DOHH2 (cell line): ENCODE data around the gene VPS29.

Source experiments
- H3F3A ChIP-seq: fragments of 200-600 bp; sonication (generic), shearing (Covaris generic); 2 replicates; pipeline ENCODE4 v1.6.0; 2016; ENCODE audit warnings: antibody characterized with exemption, mild to moderate bottlenecking; ENCODE audit not compliant: control insufficient read depth, insufficient read depth
- H3K27ac ChIP-seq: fragments of 200-600 bp; sonication (generic); 2 replicates; pipeline ENCODE4 v1.5.1; 2014; ENCODE audit warnings: low read depth, mild to moderate bottlenecking, low read length, moderate library complexity
- H3K27me3 ChIP-seq: fragments of 200-600 bp; sonication (generic); 2 replicates; pipeline ENCODE4 v1.6.1; 2014; ENCODE audit warnings: mild to moderate bottlenecking, low read length, mixed read lengths; ENCODE audit not compliant: control insufficient read depth
- H3K36me3 ChIP-seq: fragments of 200-600 bp; sonication (generic); 2 replicates; pipeline ENCODE4 v1.6.1; 2014; ENCODE audit warnings: mild to moderate bottlenecking, low read length, moderate library complexity, mixed read lengths; ENCODE audit not compliant: control insufficient read depth
- H3K4me1 ChIP-seq: fragments of 200-600 bp; sonication (generic); 2 replicates; pipeline ENCODE4 v1.6.1; 2014; ENCODE audit warnings: mild to moderate bottlenecking, low read length, mixed read lengths; ENCODE audit not compliant: control insufficient read depth
- H3K4me2 ChIP-seq: fragments of 200-600 bp; sonication (generic); 2 replicates; pipeline ENCODE4 v1.6.0; 2014; ENCODE audit warnings: mild to moderate bottlenecking, low read length, moderate library complexity
- H3K4me3 ChIP-seq: fragments of 200-600 bp; sonication (generic); 2 replicates; pipeline ENCODE4 v1.5.1; 2014; ENCODE audit warnings: mild to moderate bottlenecking, low read length, mixed read lengths
- H3K79me2 ChIP-seq: fragments of 200-600 bp; sonication (generic); 2 replicates; pipeline ENCODE4 v1.6.1; 2014; ENCODE audit warnings: mild to moderate bottlenecking, low read length, mixed read lengths; ENCODE audit not compliant: control insufficient read depth
- H3K9me2 ChIP-seq: fragments of 200-600 bp; sonication (generic); replicated peaks from 2 replicates; pipeline ENCODE4 v1.6.1; 2014; ENCODE audit warnings: mild to moderate bottlenecking, low read length, mixed read lengths; ENCODE audit not compliant: control insufficient read depth
- H3K9me3 ChIP-seq: fragments of 200-600 bp; sonication (generic); 2 replicates; pipeline ENCODE4 v1.6.1; 2014; ENCODE audit warnings: antibody characterized with exemption, low read length, mixed read lengths; ENCODE audit not compliant: control insufficient read depth, insufficient read depth
- H4K20me1 ChIP-seq: fragments of 200-600 bp; sonication (generic); 2 replicates; pipeline ENCODE4 v1.6.0; 2014; ENCODE audit warnings: low read depth, mild to moderate bottlenecking, antibody characterized with exemption, low read length, moderate library complexity; ENCODE audit not compliant: control insufficient read depth, insufficient read depth
- EZH2phosphoT487 ChIP-seq: fragments of 200-600 bp; sonication (generic); IDR thresholded peaks from 2 replicates; pipeline ENCODE4 v1.6.1; 2017; ENCODE audit warnings: borderline replicate concordance, mild to moderate bottlenecking, antibody characterized with exemption, low read length, moderate library complexity, mixed read lengths
- TF ChIP-seq, protein P1 (sequence below): fragments of 200-600 bp; sonication (generic); IDR thresholded peaks from one replicate; pipeline ENCODE4 v1.5.1; 2014; ENCODE audit warnings: antibody characterized with exemption, mild to moderate bottlenecking, low read depth, low read length; ENCODE audit not compliant: poor library complexity, severe bottlenecking

Gene VPS29

DNA sequence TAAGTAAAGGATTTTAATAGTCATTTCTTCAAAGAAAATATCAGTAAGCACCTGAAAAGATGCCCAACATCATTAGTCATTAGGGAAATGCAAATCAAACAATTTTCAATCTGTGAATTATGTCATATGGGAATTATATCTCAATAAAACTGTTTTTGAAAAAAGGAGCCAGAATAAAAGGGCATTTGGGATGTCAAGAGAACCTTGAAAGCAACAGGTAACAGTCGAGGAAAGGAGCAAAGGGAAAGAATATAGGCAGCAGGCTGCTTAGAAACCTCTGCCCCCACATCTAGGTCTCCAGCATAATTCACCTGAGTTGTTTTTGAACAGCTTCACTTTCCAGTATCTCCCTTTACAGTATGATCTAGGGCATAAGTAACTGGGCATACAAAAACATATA is 12.5 kb upstream of the VPS29 start:
- Histone ChIP-seq H3K9me2 (no peaks in the 10 kb centered on the region), H3K4me3 (no peak overlapping the region), H3K27ac (no peak overlapping the region), H3F3A (peaks cover 6% of the 10 kb centered on the region; the same call in 1 of the 2 replicates), H3K4me2 (no peak overlapping the region), H4K20me1 (no peaks in the 10 kb centered on the region), H3K36me3 (no peaks in the 10 kb centered on the region), H3K27me3 (no peaks in the 10 kb centered on the region), H3K79me2 (no peaks in the 10 kb centered on the region), H3K9me3 (no peaks in the 10 kb centered on the region), H3K4me1 (0 out of 2 replicates have a peak, but pooled peaks cover 3% of the 10 kb centered on the region)
- TF ChIP-seq EZH2phosphoT487 = no peak
- TF ChIP-seq, protein P1, sequence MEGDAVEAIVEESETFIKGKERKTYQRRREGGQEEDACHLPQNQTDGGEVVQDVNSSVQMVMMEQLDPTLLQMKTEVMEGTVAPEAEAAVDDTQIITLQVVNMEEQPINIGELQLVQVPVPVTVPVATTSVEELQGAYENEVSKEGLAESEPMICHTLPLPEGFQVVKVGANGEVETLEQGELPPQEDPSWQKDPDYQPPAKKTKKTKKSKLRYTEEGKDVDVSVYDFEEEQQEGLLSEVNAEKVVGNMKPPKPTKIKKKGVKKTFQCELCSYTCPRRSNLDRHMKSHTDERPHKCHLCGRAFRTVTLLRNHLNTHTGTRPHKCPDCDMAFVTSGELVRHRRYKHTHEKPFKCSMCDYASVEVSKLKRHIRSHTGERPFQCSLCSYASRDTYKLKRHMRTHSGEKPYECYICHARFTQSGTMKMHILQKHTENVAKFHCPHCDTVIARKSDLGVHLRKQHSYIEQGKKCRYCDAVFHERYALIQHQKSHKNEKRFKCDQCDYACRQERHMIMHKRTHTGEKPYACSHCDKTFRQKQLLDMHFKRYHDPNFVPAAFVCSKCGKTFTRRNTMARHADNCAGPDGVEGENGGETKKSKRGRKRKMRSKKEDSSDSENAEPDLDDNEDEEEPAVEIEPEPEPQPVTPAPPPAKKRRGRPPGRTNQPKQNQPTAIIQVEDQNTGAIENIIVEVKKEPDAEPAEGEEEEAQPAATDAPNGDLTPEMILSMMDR = no peak

DNA sequence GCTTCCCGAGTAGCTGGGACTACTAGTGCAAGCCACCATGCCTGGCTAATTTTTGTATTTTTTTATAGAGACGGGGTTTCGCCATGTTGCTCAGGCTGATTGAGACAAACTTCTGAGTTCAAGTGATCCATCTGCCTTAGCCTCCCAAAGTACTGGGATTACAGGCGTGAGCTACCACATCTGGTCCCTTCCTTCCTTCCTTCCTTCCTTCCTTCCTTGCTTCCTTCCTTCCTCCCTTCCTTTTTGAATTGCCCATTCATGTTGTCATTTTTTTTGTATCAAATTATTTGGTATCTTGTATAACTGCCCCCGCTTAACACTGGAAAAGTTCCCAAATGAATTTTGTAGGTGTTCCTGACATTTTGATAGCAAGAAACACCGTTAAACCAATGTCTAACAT is 11.9 kb upstream of the VPS29 start:
- Histone ChIP-seq H3K27ac (no peak overlapping the region), H3K9me2 (no peaks in the 10 kb centered on the region), H3K4me3 (no peak overlapping the region), H3K27me3 (no peaks in the 10 kb centered on the region), H3K79me2 (no peaks in the 10 kb centered on the region), H3K4me1 (0 out of 2 replicates have a peak, but pooled peaks cover 3% of the 10 kb centered on the region), H3K9me3 (no peaks in the 10 kb centered on the region), H3F3A (peaks cover 6% of the 10 kb centered on the region; the same call in 1 of the 2 replicates), H3K36me3 (no peaks in the 10 kb centered on the region), H4K20me1 (no peaks in the 10 kb centered on the region), H3K4me2 (no peak overlapping the region)
- no peak for TF ChIP-seq EZH2phosphoT487
- TF ChIP-seq, protein P1 = no peak

DNA sequence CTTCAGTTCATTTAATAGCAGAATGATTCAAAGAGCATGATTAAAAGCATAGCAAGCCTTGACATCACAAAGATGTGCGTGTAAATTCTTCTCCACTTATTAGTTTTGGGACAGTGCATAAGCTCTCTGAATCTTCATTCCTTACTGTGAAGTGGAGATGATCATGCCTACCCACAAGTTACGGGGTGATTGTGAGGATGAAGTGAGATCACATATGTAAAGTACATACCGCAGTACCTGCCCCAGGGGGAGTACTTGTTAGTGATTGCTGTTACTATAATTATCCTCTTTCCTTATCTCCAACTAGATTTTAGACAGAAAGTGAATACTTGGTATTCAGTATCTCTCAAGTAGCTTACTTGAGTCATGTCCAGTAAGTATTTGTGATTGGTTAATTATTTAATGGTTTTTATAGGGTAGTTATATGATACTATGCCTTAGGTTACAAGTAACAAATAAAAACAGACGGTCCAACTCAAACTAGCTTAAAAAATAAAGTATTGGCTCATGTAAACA is 6.2 kb upstream of the VPS29 start:
- no peak overlapping the region for H3K27ac ChIP-seq
- no peaks in the 10 kb centered on the region for H3K79me2 ChIP-seq
- no peaks in the 10 kb centered on the region for H3K36me3 ChIP-seq
- no peaks in the 10 kb centered on the region for H3K9me2 ChIP-seq
- no peaks in the 10 kb centered on the region for H4K20me1 ChIP-seq
- H3K4me1 ChIP-seq = 0 out of 2 replicates have a peak, but pooled peaks cover 4% of the 10 kb centered on the region
- no peak overlapping the region for H3K4me3 ChIP-seq
- no peak overlapping the region for H3K4me2 ChIP-seq
- no peak for TF ChIP-seq EZH2phosphoT487
- H3K27me3 ChIP-seq = no peaks in the 10 kb centered on the region
- H3F3A ChIP-seq = peaks cover 3% of the 10 kb centered on the region; the same call in 1 of the 2 replicates
- H3K9me3 ChIP-seq = no peaks in the 10 kb centered on the region

DNA sequence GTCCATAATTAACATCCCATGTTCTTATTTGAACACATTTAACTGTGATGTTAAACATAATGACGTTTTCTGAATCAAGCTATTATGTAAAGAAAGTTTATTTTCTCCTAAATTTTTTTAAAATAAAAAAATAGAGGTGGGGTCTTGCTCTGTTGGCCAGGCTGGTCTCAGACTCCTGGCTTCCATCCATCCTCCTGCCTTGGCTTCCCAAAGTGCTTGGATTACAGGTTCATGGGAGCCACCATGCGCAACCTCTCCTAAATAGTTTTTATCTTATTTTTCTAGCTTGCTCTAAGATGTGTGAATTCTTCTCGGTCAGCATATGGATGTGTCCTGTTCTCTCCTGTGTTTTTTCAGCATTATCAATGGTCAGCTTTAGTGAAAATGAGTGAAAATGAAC is 3.4 kb upstream of the VPS29 start:
- Histone ChIP-seq H3K4me3 (no peak overlapping the region), H3K9me2 (no peaks in the 10 kb centered on the region), H3K79me2 (peaks cover 15% of the 10 kb centered on the region), H3K27ac (no peak overlapping the region), H3K4me1 (peaks cover 16% of the 10 kb centered on the region), H3K36me3 (peaks cover 12% of the 10 kb centered on the region), H3F3A (peaks cover 5% of the 10 kb centered on the region; the same call in 1 of the 2 replicates), H3K27me3 (no peaks in the 10 kb centered on the region), H3K9me3 (peaks cover 6% of the 10 kb centered on the region; the same call in 1 of the 2 replicates), H3K4me2 (no peak overlapping the region), H4K20me1 (peaks cover under 1% of the 10 kb centered on the region; the same call in 1 of the 2 replicates)
- TF ChIP-seq, protein P1 = no peak
- no peak for TF ChIP-seq EZH2phosphoT487
